HG03280 (cell line): ENCODE measurements around the gene PRRG2.

Experiments
- ATAC-seq: cut with Tn5 transposase; IDR thresholded peaks from one replicate; pipeline ENCODE4 v1.9.1; 2021; ENCODE audit warnings: mild to moderate bottlenecking, moderate library complexity; ENCODE audit not compliant: unreplicated experiment

PRRG2 gene

GRCh38 chr19:49581007-49581508 lies at the start of gene PRRG2:
Gene PRRG2 (plus strand): TSS chr19:49581316. CDS start chr19:49583220, 1,904 bp downstream.
- no peak for ATAC-seq

- ATAC-seq: peak; percentile 74
Observed at GRCh38 chr19:49533551-49534488, 47.3 kb upstream of the PRRG2 start.

GRCh38 chr19:49534632-49535385 lies 46.3 kb upstream of the PRRG2 start:
- ATAC-seq: no peak

- ATAC-seq: no peak
Observed at GRCh38 chr19:49536921-49537462, 44.1 kb upstream of the PRRG2 start.

GRCh38 chr19:49538643-49539042 lies 42.5 kb upstream of the PRRG2 start:
- ATAC-seq: no peak

GRCh38 chr19:49539192-49539952 lies 41.7 kb upstream of the PRRG2 start:
- ATAC-seq: no peak

- ATAC-seq: no peak
Observed at GRCh38 chr19:49541914-49542313, 39.2 kb upstream of the PRRG2 start.

- ATAC-seq: no peak
Observed at GRCh38 chr19:49542446-49542845, 38.7 kb upstream of the PRRG2 start.

- ATAC-seq: no peak
Observed at GRCh38 chr19:49543032-49543431, 38.1 kb upstream of the PRRG2 start.

- no peak for ATAC-seq
Observed at GRCh38 chr19:49544154-49544553, 37.0 kb upstream of the PRRG2 start.

- no peak for ATAC-seq
Observed at GRCh38 chr19:49546825-49547565, 34.1 kb upstream of the PRRG2 start.

GRCh38 chr19:49549045-49549444 lies 32.1 kb upstream of the PRRG2 start:
- ATAC-seq: no peak

- no peak for ATAC-seq
Observed at GRCh38 chr19:49551531-49551930, 29.6 kb upstream of the PRRG2 start.

GRCh38 chr19:49552749-49553148 lies 28.4 kb upstream of the PRRG2 start:
- no peak for ATAC-seq

GRCh38 chr19:49553451-49554271 lies 27.5 kb upstream of the PRRG2 start:
- no peak for ATAC-seq

- ATAC-seq: no peak
Observed at GRCh38 chr19:49554701-49555181, 26.4 kb upstream of the PRRG2 start.

- no peak for ATAC-seq
Observed at GRCh38 chr19:49555600-49556411, 25.3 kb upstream of the PRRG2 start.
